GM12878 (cell line): Measurements from ENCODE around the gene NPLOC4.

Experiments
- FOS ChIP-seq: IDR thresholded peaks from 3 replicates; pipeline ENCODE4 v1.6.1; 2011; ENCODE audit warnings: borderline replicate concordance; ENCODE audit not compliant: insufficient read length; ENCODE audit errors: extremely low read depth
- FOXM1 ChIP-seq: IDR thresholded peaks from 2 replicates; pipeline ENCODE4 v1.6.1; 2012; ENCODE audit warnings: low read depth, mild to moderate bottlenecking, inconsistent platforms, low read length, moderate library complexity
- RAD21 ChIP-seq: IDR thresholded peaks from 2 replicates; pipeline ENCODE4 v1.6.1; 2011; ENCODE audit warnings: mild to moderate bottlenecking, low read depth, low read length, moderate library complexity; ENCODE audit not compliant: insufficient read depth
- SIN3A ChIP-seq: IDR thresholded peaks from 2 replicates; pipeline ENCODE4 v1.6.1; 2012; ENCODE audit warnings: low read depth, low read length, improper control_type of control experiment
- SMC3 ChIP-seq: IDR thresholded peaks from 2 replicates; pipeline ENCODE4 v1.6.1; 2011; ENCODE audit warnings: low read length, improper control_type of control experiment, borderline replicate concordance
- SRF ChIP-seq, 2 experiments: IDR thresholded peaks; 2 replicates each; pipeline ENCODE4 v1.6.1; 2011; ENCODE audit warnings: low read depth in 2 of 2, low read length in 2 of 2, mild to moderate bottlenecking in 1 of 2, moderate library complexity in 1 of 2

- TF ChIP-seq SMC3 (no peak), SRF (IDR thresholded peaks at IDR 0.05; ENCODE audit: low read depth in 2 of 2, low read length in 2 of 2) (no peak), FOXM1 (no peak), SIN3A (no peak), RAD21 (no peak), FOS (no peak)
Measured at GRCh38 chr17:81582749-81583148, 54.2 kb downstream of the NPLOC4 start.
